HG03378 (cell line): ENCODE data around the gene GASK1B.

Experiments
- ATAC-seq: cut with Tn5 transposase; IDR thresholded peaks from one replicate; pipeline ENCODE4 v1.9.1; 2021; ENCODE audit warnings: mild to moderate bottlenecking, moderate library complexity; ENCODE audit not compliant: unreplicated experiment

The GASK1B gene

GRCh38 chr4:158189422-158189821 lies 16.6 kb upstream of the GASK1B start:
- ATAC-seq, result no peak

- ATAC-seq, result no peak
Observed at GRCh38 chr4:158186815-158187214, 14.0 kb upstream of the GASK1B start.

GRCh38 chr4:158182736-158183135 lies 9.9 kb upstream of the GASK1B start:
- no peak for ATAC-seq

GRCh38 chr4:158181906-158182305 lies 9.1 kb upstream of the GASK1B start:
- no peak for ATAC-seq

GRCh38 chr4:158179465-158179864 lies 6.6 kb upstream of the GASK1B start:
- no peak for ATAC-seq

GRCh38 chr4:158176776-158177175 lies 4.0 kb upstream of the GASK1B start:
- no peak for ATAC-seq

DNA sequence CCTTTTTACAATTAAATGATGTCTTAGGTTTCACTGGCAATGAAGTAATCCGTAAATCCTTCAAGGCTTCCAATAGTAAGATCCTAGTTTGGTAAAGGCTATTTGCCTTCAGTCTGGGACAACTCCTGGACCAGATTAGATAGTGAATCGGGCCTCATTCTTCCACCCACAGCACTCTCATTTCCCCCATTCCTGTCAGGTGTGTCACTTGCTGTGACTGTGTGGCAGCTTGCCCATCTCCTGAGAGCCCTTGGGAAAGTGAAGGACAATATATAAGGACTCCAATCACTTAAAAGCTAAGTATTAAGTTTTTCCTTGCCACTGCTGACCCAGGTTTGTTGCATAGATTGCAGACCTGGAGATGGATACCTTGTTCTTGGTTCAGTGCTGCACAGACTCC lies 3.3 kb upstream of the GASK1B start:
- ATAC-seq, result no peak

- ATAC-seq, result no peak
Observed at GRCh38 chr4:158170691-158171561, 1.9 kb downstream of the GASK1B start.

DNA sequence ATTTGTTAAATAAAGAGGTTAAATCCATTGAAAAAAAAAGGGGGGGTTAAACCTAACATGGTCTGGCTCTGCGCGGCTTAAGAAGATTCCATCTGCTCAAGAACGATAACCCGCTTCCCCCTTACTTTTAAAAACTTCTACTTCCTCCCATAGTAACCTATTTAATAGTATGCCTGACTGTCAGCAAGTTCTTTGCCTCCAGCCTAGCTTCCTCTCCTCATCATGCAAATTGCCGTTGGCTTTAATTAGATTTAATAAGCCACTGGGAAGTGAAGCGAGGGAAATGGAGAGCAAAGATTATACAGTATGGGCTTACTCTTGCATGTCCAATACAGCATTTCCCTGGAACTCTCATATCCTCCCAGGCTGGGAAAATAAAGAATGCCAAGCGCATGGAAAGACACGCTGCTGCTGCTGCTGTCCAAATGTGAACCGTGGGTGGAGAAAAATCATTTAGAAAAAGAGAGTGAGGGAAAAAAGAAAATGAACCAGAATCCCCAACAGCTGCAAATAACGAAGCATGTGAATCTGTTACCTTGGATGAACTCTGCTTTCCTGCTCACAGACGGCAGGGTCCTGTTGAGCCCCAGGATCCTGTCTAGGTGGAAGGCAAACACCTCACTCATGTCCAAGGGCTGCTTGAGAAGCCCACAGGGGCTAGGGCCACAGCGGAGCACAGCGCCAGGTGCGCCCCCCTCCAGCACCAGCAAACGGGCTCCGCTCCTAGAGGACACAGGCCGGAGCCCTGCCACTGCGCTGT lies 2.7 kb downstream of the GASK1B start:
- no peak for ATAC-seq

GRCh38 chr4:158169506-158169905 lies 3.3 kb downstream of the GASK1B start:
- no peak for ATAC-seq

DNA sequence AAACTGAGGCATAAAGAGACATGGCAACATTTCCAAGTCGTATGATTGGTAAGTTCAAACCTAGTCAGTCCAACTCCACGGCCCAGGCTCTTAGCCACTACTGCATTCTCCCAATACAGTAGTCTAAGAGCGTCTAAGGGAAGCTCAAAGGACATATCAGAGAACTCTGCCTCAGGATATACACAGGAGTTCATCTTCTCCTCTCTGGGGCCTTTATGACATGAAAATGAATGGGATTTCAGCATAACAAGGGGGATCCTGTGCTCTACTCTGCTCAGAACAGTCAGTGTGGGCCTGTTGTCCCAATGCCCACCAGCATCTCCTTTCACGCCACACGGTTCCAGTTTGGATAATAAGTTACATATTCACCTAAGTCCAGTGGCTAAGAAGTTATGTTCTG lies 4.2 kb downstream of the GASK1B start:
- ATAC-seq, result no peak

GRCh38 chr4:158166701-158167100 lies 6.1 kb downstream of the GASK1B start:
- ATAC-seq, result no peak

DNA sequence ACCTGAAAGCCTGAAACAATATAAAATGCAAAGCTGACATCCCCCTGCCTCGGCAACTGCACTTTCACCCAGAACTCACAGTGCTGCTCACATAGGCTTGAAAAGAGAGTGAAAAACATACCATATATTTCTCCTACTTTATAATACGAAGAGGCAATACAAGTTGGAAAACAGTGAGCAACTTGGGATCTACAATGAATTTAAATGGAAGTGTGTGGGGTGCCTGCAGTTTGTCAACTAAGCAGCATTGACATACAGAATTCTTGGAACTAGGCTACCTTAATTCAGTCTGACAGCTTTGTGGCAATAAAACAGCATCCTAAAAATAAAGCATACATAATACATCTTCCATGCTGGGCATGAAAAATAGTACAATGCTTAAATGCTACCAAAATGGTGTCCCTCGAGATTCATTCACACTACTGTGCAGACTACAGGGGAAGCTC lies 8.0 kb downstream of the GASK1B start:
- ATAC-seq, result no peak

DNA sequence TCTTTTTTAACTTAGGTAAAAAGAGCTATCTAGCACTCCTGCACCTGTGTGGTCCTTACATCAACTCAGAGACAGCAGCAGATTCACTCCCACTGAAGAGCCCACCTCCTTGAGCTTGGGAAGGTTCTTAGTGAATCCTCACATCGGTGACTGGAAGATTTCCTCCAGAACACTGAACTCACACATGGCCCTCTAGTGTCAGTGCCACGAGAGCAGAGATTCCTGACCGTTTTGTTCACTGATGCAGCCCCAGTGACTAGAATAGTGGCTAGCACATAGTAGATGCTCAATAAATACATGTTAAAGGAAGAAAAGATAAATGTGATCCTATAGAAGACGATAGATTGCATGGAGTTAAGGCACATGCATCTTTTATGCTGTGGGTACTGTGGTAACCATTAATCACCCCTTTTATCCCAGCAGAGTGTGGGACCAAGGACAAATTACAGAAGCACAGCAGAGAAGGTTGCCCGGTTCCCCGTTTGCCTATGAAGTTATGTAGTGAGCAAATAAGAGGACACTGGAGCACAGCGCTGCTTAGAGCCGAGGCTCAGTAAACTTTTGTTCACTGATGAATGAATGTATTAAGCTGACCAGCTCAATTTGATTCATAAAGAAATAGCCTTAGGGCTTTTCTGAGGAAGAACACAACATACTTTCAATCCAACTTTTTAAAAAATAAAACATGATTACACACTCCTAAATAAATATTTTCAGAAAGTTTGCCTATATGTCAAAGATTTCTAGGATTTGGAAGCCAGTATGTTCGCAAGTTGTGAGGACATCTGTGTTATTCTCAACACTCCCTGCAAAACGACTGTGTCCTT lies 8.7 kb downstream of the GASK1B start:
- no peak for ATAC-seq

DNA sequence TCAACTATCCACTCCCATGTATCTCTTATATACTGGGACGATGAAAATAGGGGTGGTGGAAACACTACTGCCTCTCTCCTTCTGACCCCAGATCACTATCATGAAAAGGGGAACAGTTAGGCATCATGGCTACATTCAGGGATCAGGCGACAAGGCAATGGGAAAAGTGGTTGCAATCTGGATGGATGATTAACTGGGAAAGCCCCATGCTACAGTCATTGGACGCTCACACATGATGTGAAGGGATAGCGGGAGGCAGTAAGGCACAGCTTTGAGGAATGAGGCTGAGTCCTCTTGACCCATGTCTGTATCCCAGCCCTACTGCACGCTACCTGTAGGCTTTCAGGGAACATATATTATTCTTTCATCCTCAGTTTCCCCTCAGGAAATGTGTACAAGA lies 10.2 kb downstream of the GASK1B start:
- ATAC-seq, result no peak

DNA sequence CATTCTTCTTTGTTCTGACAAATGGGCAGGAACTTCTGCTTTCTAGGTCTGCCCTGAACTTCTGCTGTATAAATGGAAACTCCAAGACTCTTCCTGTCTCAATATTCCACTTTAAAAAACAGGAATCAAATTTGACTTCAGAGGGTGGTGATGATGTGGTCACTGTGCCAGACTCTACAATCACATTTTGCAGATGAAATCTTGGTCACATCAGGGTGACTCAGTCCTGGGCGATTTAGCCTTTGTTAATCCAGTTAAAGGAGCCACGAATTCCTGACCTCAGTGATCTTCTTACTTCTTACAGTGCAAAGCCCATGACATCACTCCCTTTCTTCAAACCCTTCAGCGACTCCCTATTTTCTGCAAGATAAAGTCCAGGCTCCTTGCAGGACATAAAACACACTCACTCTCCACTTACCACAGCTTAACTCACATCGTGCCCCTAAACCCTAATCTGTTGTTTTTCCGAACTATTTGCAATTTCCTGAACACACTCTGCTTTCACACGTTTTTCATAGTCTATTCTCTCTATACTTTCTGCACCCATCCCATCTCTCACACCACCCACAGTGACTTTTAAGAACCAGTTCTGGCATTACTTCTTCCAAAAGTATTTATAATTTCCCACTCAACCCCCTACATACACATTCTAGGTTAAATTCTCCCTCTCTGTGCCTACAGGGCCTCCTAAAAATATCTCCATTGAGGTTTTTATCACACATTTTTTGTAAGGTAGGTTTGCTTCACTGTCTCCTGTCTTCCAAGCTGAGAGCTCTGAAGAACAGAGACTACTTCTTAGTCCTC lies 11.1 kb downstream of the GASK1B start:
- ATAC-seq, result no peak

- no peak for ATAC-seq
Observed at GRCh38 chr4:158159718-158160094, 13.1 kb downstream of the GASK1B start.

DNA sequence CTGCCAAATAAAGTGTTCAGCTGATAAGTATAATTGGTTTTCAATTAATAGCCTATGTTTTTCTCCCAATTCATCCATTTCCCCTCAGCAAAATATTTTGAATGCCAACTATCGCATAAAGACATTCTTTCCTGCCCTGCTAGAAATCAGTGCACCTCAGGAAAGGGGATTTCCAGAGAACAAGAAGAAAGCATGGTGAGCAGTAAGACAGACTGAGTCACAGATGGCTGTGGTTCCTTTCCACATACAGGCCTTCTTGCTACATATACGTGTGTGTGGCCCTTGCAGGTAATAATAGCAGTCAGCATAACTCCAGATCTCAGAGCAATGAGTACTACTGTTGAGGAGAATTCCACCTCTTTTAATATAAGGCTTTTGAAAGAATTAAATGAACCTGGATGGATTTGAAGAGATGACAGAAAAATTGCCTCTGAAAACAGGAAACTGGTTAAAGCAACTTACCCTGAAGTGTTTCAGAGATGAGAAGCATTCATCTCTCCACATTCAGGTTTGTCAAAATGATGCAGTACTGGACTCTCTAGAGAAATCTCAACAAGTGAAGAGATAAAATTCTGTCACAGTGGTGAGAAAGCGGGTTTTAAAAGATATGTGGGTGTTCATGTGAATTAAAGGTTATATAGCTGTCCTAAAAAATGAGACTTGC lies 13.6 kb downstream of the GASK1B start:
- no peak for ATAC-seq

GRCh38 chr4:158157412-158157811 lies 15.4 kb downstream of the GASK1B start:
- no peak for ATAC-seq
